HG02798 (cell line): ENCODE results near the gene BEAN1.

Experiments used
- ATAC-seq: cut with Tn5 transposase; IDR thresholded peaks from one replicate; pipeline ENCODE4 v1.9.1; 2021; ENCODE audit warnings: mild to moderate bottlenecking; ENCODE audit not compliant: unreplicated experiment, poor library complexity

BEAN1 gene

DNA sequence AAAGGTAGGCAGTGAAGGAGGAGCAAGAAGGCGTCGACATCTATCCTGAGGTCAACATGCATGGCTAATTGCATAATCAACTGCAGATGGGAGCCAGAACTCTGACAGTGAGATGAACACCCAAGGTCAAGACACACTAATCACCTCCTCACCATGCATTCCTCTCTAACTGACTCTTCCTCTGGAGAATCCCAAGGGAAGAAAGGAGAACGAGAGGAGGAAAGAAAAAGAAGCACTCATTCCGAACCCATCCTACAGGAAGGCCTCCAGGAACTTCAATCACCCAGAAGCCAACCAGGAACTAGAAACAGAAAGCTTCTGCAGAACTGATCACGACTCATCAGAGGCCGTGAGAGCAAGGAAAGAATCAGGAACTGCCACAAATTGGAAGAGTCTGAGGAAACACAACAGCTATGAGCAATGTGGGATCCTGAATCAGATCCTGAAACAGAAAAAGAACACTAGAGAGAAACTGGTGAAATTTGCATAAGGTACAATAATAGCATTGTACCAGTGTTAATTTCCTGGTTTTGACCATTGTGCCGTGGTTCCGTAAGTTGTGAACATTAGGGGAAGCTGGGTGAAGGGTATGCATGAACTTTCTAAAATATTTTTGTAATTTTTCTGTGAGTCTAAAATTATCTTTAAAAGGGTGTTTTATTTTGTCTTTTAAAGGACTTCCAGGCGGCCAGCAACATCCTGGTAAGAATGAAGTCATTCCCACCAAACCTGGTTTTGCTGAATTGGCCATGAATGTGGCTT, 10.0 kb upstream of the BEAN1 start:
- ATAC-seq: no peak

DNA sequence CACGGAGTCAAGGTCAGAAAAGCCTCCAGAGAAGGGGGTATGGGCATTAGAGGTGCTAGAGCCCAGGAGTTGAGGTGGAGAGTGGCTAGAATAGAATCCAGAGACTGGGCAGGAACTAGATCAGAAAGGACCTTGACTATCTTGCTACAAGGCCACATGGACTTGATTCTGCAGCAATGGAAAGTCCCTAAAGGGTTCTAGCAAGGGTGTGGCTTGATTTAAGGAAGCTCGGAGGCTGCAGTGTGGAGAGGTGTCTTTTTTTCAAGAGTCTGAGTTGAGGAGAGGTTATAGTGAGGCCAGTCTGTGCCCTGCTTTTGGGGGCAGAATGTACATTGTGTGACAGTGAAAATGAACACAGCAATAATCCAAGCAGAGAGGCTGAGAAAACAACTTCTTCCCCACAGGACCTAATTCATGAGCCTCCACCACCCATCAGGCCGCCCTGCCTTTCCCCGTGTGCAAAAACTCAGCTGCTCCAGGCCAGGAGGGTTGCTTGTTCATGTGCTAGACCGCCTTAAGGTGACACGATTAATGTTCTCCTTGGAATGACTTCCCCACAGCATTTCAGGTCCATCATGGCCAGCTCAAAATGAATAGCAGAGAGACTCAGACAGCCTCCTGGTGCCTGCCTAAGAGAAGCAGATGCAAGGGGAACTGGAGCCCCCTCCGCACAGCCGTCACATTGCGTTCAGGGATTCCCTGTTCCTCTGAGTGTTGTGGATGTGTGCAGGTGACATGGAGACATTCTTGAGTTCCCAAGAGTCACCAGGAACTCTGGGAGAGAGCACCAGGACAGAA, 8.7 kb upstream of the BEAN1 start:
- no peak for ATAC-seq

DNA sequence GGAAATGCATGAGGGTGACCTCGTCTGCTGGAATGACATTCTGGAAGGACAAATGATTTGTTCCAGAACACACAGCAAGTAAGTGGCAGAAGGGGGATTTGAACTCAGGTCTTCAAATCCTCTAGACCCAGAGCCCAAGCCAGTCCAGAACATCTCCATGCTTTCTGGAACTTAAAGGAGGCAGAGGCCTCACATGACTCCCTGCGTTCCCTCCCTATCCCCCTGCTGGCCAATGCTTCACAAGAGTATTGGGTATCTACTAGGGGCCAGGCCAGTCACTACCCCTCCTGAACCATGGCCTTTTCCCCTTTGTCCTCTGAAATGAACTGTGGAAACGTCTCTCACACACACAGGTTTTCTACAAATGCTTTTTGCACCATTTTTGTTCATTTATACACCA, 7.6 kb upstream of the BEAN1 start:
- ATAC-seq: no peak

DNA sequence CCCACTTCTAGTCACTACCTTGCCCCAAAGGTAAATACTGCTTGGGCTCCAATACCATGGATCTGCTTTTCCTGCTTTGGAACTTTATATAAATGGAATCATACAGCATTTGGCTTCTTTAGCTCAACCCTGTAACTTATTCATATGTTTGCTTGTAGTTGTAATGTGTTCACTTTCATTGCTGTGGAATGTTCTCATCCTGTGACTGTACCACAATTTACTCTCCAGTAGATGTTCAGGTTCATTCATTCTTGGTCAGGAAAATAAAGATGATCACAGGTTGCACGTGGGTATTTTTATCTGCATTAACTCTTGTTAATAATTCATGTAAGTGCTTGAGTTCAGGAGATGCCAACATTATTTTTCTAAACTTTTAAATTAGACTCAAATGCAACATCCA, 6.7 kb upstream of the BEAN1 start:
- no peak for ATAC-seq

DNA sequence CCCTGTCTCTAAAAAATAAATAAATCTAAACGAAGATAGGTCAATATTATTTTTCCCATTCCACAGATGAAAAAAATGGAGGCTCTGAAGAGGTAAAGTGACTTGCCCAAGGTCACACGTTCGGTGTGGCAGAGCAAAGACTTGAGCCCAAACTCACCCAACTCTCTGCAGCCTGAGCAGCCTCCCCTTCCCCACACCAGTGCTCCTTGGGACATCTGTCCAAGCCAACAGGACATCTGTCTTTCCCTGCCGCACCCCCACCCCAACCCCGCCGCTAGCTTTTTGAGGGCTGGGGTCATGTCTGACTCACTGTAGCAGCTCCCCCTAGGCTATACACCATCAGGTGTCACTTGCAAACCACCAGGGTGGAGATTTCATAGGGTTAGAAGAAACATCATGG, 5.2 kb upstream of the BEAN1 start:
- ATAC-seq: no peak

DNA sequence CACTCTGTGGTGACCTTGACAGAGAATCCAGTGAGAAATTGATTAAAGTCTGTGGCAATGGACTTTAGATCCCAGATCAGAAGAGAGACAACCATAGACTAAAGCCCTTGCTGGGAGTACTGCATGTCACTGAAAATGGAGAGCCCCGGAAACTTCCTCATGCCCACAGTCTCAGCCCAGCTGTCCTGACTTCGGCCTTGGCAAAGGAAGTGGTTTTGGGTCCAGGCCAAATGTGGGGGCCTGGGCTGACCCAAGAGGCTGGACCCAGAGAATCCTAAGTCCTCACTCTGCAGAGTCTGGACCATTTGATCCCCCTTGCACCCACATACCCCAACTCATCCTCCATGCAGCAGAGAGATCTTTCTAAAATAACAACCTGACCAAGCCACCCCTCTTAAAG, 4.7 kb upstream of the BEAN1 start:
- ATAC-seq: no peak

DNA sequence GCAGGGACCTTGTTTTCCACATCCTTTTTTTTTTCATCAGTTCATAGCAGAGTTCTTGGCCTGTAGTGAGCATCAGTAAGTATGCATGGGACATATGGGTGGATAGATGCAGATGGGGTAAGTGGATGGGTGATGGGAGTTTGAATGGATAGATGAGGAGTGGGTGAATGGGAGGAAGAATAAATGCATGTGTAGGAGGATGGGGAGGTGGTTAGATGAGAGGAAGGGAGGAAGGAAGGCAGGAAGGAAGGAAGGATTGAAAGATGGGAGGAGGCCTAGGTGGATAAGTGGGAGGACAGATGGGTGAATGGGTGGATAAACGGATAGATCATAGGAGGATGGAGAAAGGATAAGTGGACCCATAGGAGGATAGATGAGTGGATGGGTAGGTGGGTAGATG, 3.9 kb upstream of the BEAN1 start:
- no peak for ATAC-seq

DNA sequence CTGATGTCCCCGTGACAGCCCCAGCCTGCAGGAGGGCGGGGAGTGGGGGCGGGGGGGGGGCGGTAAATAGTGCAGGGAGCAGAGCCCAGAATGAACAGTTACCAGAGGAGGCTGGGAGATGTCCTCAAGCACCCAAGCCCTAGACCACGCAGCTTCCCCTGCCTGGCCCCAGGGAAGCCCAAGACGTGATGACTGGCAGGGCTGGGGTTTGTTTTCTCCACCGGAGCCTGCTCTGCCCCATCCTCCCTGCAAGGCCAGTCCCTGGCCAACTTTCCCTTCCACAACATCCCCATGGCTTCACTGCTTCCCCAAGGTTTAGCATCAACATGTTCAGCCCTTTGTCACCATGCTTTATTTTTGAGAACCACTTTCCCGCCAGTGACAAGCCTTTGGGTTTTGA, 1.4 kb upstream of the BEAN1 start:
- ATAC-seq: no peak

DNA sequence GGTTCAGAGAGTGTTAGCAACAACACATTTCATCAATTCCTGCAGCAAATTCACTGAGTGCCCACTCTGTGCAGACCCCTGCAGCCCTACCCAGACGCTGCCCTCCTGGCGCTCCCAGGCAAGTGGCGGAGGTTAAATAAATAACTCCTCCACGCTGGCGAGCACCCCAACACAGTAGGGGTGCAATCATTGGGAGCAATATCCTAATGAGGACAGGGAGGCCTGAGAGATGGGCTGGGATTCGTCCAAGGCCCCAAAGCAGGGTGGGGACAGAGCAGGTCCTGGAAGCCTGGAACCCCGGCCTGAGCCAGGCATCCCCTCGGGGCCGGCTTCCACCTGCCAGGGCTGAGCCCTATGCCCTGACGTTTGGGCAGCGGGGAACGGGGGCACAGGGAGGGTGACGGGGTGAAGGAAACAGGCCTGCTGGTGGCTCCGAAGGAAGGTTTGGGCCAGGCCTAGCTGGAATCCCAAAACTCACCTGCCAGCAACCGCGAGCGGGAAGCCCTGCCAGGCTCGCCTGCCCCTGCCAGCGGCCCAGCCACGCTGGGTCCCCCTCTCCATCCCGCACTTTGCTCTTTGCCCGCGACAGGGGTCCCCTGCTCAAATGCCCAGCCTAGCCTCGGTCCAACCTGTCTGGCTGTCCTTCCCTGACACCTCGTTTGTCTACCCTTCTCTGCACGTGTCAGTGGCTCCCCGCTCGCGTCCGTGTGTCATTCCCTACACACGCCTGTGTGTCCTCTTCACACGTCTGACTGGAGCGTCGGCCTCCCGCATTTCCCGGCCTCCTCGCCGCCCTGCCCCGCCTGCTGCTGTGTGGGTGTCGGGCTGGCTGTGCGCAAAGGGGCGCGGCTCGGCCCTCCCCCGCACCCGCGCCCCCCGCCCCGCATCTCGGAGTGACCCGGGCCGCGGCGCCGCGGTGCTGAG, 721 bp upstream of the BEAN1 start:
- no peak for ATAC-seq

DNA sequence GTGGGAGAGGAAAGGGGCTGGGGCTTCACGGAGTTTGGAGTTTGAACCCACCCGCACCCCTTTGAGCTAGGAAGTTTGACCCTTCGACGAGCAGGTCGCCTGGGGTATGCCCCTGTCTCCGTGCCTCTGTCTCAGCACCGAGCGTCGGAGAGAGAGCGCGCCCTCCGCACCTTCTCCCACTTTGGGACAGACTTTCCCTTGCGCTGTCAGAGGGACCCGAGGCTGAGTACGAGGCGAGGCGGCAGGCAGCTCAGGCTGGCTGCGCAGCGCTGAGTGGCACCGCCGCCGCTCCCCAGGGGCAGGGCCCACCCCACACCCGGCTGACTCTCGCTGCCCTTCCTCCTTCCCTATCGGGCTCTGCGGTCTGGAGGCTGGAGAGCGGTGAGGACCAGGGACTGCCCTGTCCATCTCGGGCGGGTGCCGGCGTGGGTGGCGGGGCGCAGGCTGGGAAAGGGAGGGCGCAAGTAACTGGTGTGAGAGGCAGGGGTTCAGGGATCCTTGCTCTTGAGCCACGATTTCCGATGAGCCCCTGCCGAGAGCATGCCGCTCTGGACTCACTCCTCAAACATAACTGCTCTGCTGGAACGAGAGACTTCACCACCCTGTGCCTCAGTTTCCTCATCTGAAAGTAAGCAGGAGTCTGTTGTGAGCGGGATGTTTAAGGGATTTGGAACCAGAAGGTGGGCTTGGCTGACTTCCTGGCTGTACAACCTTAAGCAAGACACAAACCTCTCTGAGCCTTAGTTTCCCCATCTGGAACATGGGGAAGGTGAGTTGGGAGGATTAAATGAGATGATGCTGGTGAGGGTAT, 981 bp downstream of the BEAN1 start:
- ATAC-seq: no peak

DNA sequence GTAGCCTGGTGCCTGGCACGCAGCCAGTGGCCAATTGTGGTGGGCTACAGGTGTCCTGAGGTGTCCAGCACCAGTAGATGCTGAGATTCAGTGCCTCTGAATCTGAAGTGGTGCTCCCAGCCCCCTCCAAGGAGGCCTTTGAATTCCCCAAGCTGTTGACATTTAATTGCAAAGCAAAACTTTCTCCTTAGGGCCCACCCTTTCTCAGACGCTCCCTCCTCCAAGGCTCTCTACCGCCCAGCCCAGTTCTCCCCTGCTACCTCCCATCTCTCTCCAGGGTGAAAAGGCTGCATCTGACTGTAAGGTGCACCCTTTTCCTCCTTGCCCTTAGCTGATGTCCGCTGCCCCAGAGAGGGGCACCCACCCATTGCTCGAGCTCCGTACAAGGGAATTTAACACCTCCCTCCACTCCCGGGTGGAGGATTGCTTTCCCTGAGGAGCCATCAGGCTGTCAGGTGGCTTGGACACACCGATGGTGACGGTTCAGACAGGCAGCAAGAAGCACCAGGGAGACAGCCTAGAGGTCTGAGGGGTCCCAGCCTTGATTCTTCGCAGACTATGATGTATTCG, 1.7 kb downstream of the BEAN1 start:
- ATAC-seq: no peak

DNA sequence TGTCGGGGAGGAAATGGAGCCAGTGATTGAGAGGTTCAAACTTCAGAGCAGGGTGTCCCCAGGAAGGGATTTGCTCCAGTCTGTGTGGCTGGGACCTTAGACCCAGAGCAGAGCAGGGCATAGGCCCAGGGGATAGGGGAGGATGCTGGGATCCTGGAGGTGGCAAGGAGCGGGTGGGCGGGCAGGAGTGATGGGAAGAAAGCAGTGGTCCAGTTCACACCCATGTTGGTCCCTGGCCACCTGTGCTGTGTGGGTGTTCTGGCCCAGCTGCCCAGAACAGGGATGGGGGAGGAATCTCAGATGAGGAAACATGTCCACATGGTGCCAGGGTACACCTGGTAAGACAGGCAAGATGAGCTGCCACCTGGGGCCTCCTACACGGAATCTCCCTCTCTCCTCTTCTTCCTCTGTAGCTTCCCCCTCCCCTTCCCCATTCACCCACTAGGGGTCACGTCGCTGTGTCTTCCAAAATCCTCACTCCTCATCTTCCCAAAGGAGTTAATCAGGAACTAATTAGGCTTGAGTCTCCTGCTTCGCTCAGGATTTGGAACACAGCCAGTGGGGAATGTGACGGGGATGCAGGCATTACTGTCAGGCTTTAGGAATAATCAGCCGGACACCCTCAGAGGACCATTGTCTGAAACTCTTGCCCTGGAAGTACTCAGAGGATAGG, 2.3 kb downstream of the BEAN1 start:
- no peak for ATAC-seq

DNA sequence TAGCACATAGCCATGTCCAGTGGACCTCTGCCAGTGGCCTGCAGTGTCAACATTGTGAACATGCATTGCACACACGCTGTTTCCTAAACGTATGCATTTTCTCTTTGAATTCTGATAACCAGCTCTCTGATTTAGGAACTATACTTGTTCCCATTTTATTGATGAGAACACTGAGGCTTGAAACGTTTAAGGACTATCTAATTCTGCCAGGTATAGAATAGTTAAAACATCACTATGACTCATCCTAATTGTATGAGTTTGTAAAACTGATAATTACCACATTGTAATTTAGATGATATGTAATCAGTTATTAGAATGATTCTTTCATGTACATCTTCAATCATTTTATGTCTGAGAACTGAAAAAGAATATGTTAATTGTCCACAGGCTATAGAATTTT, 3.1 kb downstream of the BEAN1 start:
- no peak for ATAC-seq

DNA sequence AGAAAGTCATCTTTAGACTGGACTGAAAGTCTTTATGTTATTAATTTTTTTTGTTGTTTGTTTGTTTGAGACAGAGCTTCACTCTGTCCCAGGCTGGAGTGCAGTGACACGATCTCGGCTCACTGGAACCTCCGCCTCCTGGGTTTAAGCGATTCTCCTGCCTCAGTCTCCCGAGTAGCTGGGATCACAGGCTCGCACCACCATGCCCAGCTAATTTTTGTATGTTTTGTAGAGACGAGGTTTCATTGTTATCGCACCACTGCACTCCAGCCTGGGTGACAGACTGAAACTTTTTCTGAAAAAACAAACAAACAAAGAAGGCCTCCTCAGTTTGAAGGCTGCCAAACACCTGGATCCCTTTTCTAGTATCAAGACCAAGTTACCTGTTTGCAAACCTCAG, 4.7 kb downstream of the BEAN1 start:
- ATAC-seq: no peak

DNA sequence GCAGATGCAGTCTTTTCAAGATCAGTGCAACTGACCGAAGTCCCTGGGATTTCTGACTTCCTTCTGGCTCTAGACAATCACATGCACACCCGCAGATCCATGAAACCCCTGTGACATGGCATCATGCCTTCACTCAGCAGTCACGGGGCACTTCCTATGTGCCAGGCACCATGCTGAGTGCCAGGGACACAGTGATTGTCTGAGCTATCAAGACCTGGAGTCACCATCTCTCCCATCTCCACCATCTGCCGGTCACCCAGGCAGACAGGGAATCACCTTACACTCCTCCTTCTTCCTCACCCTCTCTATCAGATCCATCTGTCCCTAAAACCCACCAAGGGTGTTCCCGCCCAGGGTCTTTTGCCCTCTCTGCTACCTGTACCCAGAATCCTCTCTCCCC, 5.3 kb downstream of the BEAN1 start:
- ATAC-seq: no peak

DNA sequence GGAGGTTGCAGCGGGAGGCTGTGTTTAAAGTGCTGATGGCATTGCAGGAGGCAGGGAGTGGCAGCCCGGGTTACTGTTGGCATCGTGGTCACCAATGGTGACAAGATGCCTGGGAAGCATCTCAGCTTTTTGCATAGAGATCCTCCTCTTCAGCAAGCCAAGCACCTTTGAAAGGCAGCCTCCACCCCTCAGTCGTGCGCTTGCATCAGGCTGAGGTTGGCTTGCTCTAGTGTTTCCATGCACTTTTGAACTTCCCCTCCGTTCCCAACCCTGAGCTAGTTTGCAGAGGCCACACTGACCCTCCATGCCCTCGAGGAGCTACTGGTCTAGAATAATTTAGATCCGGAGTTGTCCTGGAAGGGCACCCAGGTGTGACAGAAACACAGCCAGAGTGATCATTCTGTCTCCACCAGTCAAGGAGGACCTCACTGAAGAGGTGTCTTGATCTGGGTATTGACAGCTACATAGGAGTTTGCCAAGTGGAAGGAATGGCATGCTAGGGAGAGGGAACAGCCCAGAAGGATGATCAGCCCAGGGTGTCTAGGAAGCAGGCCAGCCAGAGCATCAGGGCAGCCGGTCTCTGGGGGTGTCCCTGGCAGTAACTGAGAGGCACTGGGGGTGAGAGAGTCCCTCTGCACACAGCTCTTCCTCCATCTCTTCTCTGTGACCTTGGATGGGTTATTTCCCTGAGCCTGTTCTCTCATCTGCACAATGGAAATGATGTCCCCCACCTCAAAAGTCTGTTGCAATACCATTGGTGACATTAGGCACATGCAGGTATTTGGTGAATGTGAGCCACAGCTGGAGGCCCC, 7.7 kb downstream of the BEAN1 start:
- no peak for ATAC-seq

DNA sequence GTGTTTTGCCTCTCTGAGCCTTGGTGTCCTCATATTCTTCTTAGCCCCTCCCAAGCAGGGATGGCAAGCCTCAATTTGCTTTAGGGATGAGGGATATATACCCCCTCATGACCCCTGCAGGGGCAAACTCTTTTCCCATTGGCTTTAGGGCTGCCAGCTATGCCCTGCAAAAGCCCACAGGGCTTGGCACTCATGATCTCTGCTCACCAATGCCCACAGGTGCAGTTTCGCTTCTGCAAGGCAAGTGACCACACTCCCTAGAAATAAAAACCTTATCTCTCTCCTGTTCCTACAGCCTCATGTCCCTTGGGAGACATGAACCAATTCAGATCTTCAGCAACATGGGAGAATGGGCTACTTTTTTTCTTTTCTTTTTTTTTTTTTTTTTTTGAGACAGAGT, 8.8 kb downstream of the BEAN1 start:
- no peak for ATAC-seq

DNA sequence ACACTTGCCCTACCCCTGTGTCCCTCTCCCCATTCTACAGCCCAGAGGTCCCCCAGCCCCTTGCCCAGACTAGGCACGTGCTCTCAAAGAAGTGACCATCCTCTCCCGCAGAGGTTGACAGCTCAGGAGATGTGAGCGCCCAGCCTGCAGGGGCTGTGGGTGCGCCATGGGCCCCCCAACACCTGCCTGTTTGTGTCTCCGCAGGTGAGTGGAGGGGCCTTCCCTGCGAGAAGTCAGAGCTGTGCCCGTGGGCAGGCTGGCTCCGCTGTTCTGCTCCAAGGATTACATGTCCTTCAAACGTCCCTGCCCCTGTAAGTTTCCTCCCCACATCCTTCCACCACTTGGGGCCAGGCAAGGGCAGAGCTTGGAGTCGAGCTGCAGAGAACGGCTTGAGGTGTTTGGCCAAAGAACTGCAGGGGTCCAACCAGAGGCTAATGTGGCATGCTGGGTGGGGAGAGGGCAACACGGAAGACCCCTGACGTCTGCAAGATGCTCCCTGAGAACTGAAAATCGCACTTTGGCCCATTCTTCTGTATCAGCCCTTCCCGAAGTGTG, 10.4 kb downstream of the BEAN1 start:
- ATAC-seq: no peak
